Hepatic stellate cell (primary cell): ENCODE data around the gene CCDC91.
"Not testable (repeated sequence)": the region's sequence is repeated elsewhere in the genome, so short reads cannot be mapped to it uniquely, and the experiment has no call there.

ENCODE experiments used
- DNase-seq: peaks from one replicate; pipeline ENCODE4 v3.0.0; 2011; ENCODE audit warnings: low spot score

Gene CCDC91

GRCh38 chr12:28232211-28232928 lies 42.1 kb downstream of the CCDC91 start:
- no peak for DNase-seq

GRCh38 chr12:28234444-28234843 lies 44.2 kb downstream of the CCDC91 start:
- DNase-seq = no peak

DNA sequence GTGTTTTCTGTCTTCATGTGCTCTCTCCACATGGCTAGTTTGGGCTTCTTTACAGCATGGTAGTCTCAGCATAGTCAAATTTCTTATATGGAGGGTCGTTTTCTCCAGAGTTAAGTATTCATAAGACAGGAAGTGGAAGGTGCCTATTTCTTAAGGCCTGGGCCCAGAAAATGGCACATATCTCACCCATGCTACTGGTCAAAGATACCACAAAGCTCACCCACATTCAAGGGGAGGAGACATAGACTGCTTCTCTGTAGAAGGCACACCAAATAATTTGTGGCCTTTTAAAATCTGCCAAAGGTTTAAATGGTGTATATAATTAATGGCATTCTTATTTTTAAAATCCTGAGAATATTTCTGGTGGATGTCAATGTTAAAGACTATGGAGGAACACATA lies 44.8 kb downstream of the CCDC91 start:
- no peak for DNase-seq

- DNase-seq = no peak
These were observed 45.7 kb downstream of the CCDC91 start for GRCh38 chr12:28235985-28236384.

DNA sequence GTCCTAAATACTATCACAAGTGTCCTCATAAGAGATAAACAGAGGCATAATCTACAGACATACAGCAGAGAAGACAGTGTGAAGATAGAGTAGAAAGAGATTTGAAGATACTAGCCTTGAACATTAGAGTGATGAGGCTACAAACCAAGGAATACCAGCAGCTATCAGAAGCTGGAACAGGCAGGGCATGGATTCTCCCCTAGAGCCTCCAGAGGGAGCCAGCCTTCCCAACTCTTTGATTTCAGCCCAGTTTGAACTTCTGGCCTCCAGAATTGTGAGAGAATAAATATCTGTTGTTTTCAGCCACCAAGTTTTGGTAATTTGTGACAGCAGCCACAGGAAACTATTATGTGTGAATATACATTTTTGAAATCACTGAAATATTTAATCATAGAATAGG lies 47.2 kb downstream of the CCDC91 start:
- no peak for DNase-seq

DNA sequence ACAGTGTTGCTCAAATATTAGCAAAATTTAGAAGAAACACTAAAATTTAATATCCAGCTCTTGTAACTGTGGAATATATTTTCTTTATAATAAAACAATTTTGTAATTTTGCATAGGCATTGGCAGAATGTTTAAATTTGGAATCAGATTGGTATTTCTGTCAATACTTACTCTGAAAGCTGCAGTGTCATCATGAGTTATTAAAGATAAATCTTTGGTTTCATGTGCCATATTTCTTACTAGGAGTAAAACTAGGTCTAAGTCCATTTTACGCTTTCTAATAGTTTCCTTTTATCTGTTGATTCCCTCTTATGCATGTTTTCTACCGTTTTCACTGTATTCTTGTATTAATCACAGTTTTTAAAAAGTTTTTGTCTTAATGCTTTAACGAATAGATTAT lies 49.7 kb downstream of the CCDC91 start:
- DNase-seq = no peak

DNA sequence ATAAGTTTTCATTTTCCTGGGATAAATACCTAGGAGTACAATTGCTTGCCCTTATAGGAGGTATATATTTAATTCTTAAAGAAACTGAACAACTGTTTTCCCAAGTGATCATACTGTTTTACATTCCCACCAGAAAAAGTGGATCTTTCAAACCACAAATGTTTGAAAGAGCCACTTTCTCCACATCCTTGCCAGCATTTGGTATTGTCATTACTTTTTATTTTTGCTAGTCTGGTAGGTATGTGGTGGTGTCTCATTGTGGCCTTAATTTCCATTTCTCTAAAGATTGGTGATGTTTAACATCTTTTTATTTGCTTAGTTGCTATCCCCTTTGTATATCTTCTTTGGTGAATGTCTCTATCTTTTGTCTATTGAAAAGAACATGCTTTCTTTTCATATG lies 50.6 kb downstream of the CCDC91 start:
- no peak for DNase-seq

DNA sequence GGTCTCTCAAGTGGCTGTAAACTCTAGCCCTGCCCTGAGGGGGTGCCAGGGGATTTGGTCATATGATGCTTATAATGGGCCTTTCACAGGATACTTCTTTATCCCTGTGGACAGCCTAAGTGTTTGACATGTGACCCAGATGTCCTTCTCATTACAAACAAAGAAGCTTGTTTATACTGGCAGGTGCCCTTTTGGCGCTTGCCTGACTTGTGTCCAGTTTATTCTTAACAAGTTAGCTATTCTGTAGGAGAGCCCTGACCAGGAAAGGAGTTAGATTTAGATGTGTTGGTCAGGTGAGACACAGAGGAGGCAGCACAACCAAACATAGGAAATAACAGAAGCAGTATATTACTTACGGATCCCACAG lies 51.9 kb downstream of the CCDC91 start:
- DNase-seq = no peak

DNA sequence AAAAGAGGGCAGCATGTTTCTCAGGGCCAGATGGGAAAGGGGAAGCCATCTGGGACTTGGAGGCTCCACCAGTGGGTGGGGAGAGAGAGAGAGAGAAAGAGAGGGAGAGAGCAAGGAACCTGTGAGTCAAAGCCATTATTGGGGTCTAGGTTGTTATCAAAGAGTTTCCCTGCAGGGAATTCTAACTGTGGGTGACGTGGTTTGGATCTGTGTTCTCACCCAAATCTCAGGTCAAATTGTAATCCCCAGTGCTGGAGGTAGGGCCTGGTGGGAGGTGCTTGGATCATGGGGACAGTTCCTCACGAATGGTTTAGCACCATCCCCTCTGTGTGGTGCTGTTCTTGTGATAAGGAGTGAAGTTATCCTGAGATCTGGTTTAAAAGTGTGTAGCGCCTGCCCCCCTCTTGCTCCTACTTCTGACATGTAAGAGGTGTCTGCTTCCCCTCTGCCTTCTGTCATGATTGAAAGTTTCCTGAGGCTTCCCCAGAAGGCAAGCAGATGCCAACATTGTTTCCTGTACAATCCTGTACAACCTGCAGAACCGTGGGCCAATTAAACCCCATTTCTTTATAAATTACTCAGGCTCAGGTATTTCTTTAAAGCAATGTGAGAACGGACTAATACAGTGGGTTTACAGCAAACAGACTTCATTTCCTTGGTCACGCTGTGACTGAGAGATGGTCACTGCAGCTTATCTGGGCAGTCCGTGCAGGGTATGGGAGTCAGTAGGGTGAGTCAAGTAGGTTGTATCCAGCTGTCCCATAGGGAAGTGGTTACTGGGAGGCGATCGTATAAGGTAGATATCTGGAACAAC lies 52.4 kb downstream of the CCDC91 start:
- no peak for DNase-seq

DNA sequence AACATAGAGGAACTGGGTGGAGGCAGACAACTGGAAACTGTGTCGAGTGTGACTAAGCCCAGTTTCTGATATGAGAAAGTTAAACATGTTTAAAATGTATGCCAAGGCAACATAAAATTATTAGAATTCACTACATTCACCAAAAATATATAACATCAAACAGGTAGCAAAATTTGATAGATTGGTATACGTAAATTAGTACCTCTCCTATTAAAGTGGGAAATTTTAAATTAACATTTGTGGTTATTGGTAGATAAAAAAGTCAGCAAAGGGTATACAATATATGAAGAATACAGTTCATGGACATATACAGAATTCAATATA lies 53.0 kb downstream of the CCDC91 start:
- DNase-seq = no peak

DNA sequence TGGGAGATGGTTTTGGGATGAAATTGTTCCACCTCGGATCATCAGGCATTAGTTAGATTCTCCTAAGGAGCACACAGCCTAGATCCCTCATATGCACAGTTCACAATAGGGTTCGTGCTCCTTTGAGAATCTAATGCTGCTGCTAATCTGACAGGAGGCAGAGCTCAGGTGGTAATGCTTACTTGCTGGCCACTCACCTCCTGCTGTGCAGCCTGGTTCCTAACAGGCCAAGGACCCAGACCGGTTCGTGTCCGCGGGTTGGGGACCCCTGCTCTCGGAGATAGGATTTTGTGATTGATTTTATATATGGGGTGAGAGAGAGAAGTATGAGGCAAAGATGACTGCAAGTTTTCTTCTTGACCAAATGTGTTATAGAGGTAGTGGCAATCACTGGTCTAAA lies 57.5 kb downstream of the CCDC91 start:
- no peak for DNase-seq

GRCh38 chr12:28248555-28249145 lies 58.4 kb downstream of the CCDC91 start:
- DNase-seq = no peak

- DNase-seq = peak; percentile 12
These were observed 62.9 kb downstream of the CCDC91 start for GRCh38 chr12:28253161-28253641.

DNA sequence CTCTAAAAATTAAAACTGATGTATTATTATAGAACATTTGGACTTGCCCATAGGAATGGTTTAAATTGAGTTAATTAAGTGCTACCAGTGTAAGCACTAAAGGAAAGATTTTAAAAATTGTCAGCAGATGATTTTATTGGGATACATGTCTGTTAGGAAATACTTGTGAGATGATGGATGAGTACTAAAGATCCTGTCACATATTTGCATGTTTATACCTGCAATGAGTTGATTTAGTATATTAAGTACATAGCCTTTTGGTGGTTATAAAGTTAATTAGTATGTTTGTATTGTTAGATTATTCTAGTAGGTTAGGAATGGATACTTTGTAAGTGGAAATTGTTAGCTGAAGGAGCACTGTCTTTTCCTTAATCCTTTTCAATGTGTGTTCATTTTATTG lies 67.2 kb downstream of the CCDC91 start:
- no peak for DNase-seq

GRCh38 chr12:28258998-28259397 lies 68.7 kb downstream of the CCDC91 start:
- DNase-seq = peak; percentile 1

GRCh38 chr12:28265435-28266042 lies 75.3 kb downstream of the CCDC91 start:
- DNase-seq = no peak

DNA sequence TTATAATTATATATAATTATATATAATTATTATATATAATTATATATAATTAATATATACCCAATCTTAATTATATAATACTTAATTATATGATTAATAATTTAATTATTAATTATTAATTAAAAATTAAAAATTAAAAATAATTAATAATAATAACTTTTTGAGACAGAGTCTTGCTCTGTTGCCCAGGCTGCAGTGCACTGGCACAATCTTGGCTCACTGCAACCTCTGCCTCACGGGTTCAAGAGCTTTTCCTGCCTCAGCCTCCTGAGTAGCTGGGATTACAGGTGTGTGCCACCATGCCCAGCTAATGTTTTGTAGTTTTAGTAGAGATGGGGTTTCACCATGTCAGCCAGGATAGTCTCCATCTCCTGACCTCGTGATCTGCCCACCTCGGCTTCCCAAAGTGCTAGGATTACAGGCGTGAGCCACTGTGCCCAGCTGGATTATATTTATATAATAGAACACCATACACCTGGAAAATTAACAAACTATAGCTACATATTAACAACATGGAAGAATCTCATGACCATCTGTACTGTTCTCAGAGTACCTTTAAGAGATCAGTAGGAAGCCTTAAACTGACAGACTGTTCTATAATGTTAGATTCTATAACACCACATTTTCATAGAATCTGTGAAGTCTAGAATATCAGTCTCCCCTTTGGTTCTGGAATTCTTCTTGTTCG lies 77.8 kb downstream of the CCDC91 start:
- DNase-seq = not testable (repeated sequence)

DNA sequence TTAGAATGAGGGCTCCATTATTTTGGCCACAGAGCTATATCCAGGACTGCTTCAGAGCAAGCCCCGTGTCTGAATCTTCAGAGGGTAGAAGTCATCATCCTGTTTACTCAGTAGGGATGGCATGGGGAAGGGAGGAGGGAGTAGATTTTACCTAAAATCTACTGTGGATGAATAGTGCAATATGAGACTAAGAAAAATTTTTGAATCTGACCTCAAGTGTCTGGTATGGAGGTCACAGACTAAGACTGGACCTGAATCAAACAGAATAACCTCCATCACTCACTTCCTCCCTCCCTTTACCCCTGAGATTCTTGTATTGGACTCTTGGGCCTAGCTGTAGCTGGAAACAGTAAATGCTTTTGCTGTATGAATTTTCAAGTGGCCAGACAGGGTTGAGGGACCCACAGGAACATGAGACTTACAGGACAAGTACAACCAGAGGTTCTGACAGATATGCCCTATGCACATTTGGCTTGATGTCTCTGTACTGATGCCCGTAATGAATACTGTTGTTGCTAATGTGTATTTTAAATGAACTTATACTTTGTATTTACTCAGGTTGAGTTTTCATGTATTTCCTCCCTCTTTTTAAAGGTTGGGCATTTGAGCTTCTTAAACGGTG lies 78.5 kb downstream of the CCDC91 start:
- no peak for DNase-seq

DNA sequence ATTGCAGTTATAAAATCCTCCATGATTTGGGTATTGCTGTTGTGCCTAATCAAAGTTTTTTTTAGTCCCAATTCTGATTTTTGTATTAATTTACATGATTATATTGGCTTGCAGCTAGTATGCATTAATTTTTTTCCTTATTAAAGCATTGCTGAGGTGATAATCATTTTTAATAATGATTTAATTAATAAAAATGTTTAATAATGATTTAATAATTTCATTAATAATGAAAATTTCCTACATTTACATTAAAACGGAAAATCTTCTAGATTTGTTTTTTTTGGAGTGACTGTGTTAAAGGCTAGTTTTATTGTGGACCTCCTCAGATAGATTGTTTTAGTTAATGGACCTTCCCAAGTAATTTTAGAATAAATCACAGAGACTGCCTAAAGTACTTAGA lies 79.6 kb downstream of the CCDC91 start:
- no peak for DNase-seq

DNA sequence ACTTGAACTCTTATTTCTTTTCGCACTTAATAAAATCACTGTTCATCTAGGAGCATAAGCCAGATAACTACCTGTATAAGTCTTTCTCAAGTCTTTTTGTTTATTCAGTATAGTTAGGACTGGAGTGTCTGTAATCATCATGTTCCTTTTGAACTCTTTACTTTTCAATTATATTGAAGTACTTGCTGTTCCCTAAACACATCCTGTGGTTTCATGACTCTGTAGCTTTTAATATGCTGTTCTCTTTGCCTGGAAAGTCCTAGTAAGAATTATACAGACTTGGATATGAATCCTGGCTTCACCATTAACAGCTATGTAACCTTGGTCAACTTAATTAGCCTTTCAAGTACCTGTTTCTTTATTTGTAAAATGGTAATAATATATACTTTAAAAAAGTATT lies 88.2 kb downstream of the CCDC91 start:
- no peak for DNase-seq

DNA sequence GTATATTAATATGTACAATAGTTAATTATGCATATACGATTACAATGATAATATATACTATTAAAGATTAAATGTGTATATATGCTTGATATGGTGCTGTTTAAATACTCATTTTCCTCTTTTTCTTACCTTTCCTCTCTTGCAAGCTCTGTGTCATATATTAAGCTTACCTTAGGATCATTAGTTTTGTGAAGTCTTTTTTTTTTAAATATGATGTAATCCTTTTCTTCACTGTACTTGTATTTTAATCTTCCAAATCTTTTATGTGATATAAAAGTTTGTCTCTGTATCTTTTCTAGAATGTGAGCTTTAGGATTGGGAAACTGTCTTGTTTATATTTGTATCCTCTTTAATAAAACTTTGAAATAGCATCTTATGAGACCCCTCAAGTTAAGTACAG lies 88.7 kb downstream of the CCDC91 start:
- no peak for DNase-seq

DNA sequence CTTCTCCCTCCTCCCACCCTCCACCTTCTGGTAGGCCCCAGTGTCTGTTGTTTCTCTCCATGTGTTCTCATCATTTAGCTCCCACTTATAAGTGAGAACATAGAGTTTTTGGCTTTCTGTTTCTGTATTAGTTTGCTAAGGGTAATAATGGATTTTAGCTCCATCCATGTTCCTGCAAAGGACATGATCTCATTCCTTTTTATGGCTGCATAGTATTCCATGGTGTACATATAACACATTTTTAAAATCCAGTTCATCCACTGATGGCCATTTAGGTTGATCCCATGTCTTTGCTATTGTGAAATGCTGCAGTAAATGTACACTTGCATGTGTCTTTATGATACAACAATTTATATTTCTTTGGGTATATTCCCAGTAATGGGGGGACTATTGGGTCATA lies 96.1 kb downstream of the CCDC91 start:
- no peak for DNase-seq
